Stimulated activated CD8-positive, alpha-beta memory T cell treated with anti-CD3 and anti-CD28 coated beads, Interleukin-15, amount 100 ng/mL, for 4 hours (primary cell): Measurements from ENCODE around the gene HES5.
"Not testable (repeated sequence)": the region's sequence is repeated elsewhere in the genome, so short reads cannot be mapped to it uniquely, and the experiment has no call there.

Experiments used
- DNase-seq, 2 donors: peaks; one replicate each; pipeline ENCODE4 v3.0.0-alpha.2; 2020; ENCODE audit warnings: low read depth in 2 of 2

HES5 gene

GRCh38 chr1:2529784-2530512 lies at the start of gene HES5:
Gene HES5, minus strand, starts transcription at chr1:2530263. Its CDS starts 99 bp downstream, at chr1:2530164.
- DNase-seq, result no peak

GRCh38 chr1:2578758-2579118 lies 48.7 kb upstream of the HES5 start:
- DNase-seq, result no peak

DNA sequence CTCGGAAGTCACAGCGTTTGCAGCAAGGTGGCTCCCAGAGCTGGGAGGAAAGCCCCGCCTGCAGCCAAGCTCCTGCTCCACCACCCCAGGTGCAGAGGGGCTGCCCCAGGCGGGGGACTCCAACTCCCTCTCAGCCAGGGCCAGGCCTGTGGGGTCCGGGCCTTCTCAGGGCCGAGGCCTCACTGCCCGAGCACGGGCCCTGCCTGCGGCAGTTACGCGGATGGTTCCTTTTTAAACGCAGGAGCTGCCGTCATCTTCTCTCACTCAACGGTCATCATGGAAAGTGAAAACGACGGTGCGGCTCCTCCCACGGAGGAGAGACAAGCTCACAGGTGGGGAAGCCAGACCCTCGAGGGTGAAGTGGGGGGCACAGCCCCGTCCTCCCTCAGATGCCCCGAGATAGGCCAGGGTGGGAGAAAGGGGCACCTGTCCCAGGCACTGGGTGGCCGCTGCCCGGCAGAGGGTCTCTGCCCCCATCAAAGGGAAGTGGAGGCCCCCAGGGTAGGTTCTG lies 47.6 kb upstream of the HES5 start:
- DNase-seq, result not testable (repeated sequence)

GRCh38 chr1:2575801-2576663 lies 46.0 kb upstream of the HES5 start:
- no peak for DNase-seq

GRCh38 chr1:2574350-2574749 lies 44.3 kb upstream of the HES5 start:
- no peak for DNase-seq

DNA sequence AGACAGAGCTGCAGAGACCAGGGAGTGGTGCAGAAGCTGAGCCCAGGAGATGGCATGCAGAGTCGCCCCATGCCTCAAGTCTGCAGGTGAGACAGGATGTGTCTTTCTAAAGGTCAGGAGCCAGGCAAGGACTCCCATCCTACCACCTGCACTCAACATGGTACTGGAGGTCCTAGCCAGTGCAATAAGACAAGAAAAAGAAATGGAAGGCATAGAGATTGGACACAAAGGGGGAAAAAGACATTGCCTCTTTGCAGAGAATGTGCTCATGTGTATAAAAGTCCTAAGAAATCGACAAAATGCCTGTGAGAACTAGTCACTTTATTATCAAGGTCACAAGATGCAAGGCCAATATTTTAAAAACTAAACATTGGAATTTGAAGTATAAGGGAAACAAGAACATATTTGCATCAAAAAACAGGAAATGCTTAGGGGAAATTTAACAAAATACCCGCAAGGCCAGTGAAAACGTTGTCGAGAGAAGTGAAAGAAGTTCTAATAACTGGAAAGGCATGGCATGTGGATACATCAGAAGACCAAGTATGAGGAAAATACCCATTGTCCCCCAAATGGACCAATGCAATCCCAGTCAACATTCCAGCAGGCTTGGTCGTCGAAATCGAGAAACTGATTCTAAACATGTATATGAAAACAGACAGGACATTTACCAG lies 43.3 kb upstream of the HES5 start:
- no peak for DNase-seq

DNA sequence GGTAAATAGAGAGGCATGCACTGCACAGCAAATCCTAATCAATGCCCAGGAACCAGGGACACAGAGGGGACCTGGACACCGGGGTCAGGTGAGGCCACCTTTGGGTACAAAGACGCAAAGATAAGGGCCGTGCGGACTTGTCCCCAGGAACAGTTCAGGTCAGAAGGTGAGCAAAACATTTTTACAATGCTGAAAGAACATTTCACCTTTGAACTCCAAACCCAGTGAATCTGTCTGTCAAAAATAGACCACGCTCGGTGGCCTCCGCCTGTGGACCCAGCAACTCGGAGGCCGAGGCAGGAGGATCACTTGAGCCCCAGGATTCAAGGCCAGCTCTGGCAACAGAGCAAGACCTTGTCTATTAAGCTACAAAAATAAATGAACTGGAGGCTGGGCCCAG lies 41.3 kb upstream of the HES5 start:
- no peak for DNase-seq

DNA sequence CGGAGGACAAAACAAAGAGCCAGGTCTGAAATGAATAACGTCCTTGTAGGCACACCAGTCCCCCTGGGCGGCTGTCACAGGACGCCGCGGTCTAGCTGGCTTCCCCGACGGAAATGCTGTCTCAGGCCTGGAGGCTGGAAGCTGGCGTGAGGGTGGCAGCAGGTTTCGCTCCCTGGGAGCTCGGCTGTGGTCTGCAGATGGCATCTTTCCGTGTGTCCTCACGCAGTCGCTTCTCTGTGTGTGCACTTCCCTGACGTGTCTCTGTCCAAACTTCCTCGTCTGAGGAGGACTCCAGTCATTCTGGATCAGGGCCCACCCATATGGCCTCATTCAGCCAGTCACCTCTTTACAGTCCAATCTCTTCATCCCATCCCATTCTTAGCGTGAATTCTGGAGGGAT lies 40.3 kb upstream of the HES5 start:
- no peak for DNase-seq

DNA sequence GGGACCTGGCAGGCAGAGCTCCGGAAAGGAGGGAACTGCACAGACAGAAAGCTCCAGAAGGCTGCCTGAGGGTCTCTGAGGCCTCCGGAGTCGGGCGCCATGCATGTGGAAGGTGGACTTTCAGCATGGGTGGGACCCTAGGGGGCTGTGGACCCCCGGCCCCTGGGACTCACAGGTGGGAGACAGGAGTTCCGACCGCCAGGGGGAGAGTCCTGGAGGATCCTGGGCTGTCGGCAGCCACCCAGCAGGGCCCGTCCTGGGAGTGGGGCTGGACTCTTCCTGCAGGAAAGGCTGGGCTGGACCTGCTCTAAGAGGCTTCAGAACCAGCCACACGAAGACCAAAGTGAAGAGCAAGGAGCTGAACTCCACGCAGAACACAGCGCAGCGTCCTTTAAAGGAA lies 39.6 kb upstream of the HES5 start:
- not testable (repeated sequence) for DNase-seq

DNA sequence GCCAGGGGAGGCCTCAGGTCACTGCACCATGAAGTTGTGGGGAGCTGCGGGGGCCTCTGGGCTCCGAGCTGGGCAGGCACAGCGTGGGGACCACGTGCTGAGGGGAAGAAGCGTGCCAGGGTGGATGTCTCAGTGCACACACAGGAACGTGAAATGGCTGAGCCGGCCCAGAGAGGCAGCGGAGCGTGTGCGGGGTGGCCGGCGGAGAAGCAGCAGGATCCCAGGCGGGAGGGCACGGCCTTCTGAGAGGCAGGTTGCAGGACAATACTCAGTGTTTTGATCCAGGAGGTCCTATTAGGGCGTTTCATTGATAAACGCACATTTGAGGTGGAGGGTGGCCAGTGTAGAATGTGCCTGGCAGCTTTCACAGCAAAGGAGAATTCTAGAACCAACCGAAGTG lies 39.0 kb upstream of the HES5 start:
- DNase-seq, result no peak

- not testable (repeated sequence) for DNase-seq
These were observed 38.2 kb upstream of the HES5 start for GRCh38 chr1:2568187-2568816.

DNA sequence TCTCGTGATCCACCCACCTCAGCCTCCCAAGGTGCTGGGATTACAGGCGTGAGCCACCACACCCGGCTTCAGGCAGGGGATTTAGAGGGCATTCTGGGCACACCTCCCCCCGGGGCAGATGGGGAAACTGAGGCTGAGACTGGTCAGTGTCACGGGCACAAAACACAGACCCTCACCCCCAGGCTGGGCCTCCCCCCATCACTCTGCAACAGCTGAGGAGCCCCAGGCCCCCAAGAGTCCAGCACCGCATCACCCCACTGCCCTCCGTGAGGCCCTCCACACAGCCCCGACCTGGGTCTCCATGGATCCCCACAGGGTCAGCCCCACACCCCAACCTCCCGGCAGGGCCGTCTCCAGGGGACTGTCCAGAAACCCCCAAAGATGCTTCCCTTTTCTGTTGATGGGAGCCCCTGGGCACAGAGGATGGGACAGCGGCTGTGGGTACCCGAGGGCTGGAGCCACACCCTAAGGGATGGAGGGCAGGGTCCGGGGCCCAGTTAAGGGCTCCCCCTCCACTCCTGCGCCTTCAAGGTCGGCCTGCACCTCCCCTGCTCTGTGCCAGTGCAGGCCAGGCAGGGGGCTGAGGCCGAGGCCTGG lies 37.1 kb upstream of the HES5 start:
- no peak for DNase-seq

DNA sequence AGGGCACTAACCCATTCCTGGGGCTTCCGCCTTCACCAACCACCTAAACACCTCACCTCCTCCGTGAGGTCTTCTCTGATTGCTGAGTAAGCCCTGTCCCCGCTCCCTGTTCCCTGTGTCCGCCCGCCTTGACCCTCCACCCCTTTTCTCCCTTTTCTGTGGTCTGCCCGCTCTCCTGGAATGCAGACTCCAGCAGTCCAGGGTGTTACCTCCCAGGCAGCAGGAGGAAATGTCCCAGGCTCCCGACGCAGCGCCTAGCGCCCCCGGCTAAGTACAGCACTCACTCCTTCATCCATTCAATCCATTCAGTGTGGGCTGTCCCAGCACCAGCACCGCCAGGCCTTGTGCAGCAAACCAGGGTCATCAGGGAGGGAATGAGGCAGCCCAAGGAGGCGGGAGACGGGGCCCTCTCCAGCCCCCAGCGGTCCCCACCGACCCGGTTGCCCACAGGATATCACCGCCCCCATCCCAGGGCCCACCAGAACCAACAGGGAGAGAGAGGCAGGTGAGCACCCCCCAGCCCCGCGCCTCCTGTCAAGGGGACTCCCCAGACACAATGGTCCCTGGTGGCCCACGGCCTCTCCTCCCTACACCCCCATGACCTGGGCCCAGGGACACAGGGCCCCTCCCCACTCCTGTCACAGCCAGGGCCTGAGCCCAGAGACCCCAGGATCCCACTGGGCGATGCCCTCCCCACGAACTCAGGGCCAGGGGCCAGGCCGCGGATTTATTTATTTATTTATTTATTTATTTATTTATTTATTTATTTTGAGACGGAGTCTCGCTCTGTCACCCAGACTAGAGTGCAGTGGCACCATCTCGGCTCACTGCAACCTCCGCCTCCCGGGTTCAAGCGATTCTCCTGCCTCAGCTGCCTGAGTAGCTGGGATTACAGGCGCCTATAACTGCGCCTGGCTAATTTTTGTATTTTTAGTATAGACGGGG lies 36.3 kb upstream of the HES5 start:
- DNase-seq, result no peak

- no peak for DNase-seq
These were observed 34.8 kb upstream of the HES5 start for GRCh38 chr1:2564815-2565374.

DNA sequence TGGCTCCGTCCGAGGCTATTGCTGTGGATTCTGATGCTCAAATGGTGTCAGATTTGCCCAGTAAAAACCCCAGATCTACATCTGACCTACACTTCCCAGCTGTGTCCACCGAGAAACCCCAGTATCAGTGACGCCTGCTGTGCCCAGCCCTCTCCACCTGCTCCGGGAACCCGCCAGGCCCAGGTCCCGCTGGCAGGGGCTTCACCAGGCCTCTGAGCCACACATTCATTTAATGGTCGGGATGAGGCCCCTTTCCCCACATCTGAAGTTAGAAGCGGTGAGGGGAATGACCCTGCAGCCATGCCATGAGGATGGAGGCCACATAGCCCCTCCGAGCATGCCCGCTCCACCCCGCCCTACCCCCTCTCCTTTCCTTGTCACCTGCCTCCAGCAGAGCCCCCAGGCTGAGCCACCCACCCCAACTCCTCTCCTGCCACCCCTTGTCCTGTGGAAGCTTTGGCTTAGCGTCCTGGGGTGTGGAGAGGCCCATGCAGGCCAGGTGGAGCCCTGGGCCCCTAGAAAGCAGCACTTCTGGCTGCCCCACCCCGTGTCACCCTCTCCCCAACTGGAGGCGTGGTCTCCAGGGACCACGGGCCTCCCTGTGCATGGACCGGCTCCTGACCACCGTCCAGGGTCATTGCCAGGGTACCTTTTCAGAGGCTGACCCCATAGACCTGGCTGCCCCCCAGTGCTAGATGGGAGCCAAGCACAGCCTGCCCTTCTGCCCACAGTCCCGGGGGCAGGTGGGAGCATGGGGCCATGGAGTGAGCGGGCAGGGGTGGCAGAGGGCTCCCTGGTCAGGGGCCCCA lies 34.1 kb upstream of the HES5 start:
- DNase-seq, result no peak

DNA sequence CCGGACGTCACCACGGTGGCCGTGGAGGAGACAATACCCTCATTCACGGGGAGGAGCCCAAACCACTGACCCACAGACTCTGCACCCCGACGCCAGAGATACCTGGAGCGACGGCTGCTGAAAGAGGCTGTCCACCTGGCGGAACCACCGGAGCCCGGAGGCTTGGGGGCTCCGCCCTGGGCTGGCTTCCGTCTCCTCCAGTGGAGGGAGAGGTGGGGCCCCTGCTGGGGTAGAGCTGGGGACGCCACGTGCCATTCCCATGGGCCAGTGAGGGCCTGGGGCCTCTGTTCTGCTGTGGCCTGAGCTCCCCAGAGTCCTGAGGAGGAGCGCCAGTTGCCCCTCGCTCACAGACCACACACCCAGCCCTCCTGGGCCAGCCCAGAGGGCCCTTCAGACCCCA lies 33.1 kb upstream of the HES5 start:
- no peak for DNase-seq

DNA sequence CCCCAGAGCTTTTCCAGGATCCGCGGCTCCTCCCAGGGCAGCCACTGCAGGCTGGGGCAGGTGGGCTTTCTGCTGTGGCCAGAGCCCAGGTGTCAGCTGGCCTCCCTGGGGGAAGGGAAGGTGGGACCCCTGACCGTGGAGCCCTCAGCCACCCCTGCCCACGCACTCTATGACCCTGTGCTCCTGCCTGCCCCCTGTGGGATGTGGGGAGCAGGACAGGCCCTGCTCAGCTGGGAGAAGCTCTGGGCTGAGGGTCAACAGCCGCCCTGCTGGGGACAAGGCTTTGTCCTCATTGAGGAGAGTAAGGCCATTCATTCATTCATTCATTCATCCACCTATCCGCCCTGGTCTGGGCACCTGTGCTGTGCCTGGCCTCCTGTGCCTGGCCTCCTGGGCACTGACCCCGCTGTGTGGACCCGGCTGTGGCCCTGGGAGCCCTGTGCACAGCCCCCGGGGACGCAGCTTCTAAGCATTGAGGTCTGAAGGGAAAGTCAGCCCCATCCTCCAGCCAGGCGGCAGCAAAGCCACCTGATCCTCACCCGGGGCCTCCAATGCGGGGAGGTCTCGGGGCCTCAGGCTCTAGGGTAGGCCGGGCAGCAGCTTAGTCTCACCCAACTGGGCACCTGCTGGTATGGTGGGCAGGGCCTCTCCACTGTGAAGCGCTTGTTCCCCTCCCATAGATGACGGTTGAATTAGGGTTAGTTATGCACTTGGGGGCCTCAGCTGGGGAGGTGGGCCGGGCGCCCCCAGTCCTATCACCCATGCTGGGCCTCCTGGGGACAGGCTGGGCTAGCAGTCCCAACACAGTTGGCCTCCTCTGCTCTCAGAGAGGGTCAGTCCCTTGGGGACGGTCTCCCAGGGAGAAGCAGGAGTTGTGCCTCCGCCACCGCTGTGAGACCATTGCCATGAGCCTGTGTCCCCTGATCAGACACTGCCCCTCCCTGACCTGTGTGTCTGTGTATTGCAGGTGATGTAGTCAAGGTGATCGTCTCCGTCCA lies 32.1 kb upstream of the HES5 start:
- no peak for DNase-seq

DNA sequence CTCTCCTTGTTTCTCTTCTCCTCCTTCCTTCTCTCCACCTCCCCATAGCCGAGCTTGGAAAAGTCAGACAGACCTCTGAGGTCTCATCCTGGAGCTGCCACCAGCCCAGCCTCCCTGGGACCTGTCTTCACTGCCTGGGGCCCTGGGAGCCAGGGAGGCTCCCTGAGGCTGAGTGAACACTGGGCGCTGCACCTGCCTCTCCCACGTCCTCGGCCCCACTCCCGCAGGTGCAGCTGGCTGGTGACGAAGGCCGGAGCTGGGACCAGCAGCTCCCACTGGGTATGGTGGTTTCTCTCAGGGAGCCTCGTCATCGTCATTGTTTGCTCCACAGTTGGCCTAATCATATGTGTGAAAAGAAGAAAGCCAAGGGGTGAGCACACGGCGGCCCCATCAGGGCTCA lies 31.4 kb upstream of the HES5 start:
- DNase-seq, result no peak
